ENCODE data around the gene PTCH2. TPM values are rescaled to one million over a fixed set of nuclear protein-coding genes. Genes with fewer than 3 reads are reported as not detected.

Gene PTCH2
- total RNA-seq, 4 donors from 2014 or later = 1.2 to 2.4 (median 1.5) TPM

- peak overlapping the region; percentile 35 for H3K27ac ChIP-seq
- H3K27me3 ChIP-seq = no peaks in the 10 kb centered on the region
- 77% methylated on average over 9 of the region's 9 CpGs for whole genome bisulfite sequencing
- no peaks in the 10 kb centered on the region for H3K36me3 ChIP-seq
- peaks cover 13% of the 10 kb centered on the region for H3K4me1 ChIP-seq
- TF ChIP-seq, protein P1, sequence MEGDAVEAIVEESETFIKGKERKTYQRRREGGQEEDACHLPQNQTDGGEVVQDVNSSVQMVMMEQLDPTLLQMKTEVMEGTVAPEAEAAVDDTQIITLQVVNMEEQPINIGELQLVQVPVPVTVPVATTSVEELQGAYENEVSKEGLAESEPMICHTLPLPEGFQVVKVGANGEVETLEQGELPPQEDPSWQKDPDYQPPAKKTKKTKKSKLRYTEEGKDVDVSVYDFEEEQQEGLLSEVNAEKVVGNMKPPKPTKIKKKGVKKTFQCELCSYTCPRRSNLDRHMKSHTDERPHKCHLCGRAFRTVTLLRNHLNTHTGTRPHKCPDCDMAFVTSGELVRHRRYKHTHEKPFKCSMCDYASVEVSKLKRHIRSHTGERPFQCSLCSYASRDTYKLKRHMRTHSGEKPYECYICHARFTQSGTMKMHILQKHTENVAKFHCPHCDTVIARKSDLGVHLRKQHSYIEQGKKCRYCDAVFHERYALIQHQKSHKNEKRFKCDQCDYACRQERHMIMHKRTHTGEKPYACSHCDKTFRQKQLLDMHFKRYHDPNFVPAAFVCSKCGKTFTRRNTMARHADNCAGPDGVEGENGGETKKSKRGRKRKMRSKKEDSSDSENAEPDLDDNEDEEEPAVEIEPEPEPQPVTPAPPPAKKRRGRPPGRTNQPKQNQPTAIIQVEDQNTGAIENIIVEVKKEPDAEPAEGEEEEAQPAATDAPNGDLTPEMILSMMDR (IDR thresholded peaks at IDR 0.05) = no peak
- no peak for TF ChIP-seq EP300 (IDR thresholded peaks at IDR 0.05)
- no peak for TF ChIP-seq POLR2AphosphoS5 (IDR thresholded peaks at IDR 0.05)
- no peak for TF ChIP-seq POLR2A (IDR thresholded peaks at IDR 0.05)
- peak; percentile 22 to 55 for DNase-seq (ENCODE audit: low spot score in 2 of 2)
- no peaks in the 10 kb centered on the region for H3K9me3 ChIP-seq
- no peak overlapping the region for H3K4me3 ChIP-seq
These were observed 50.1 kb downstream of the PTCH2 start for GRCh38 chr1:44792736-44793502.

GRCh38 chr1:44790968-44791801 lies 51.9 kb downstream of the PTCH2 start:
- no peaks in the 10 kb centered on the region for H3K9me3 ChIP-seq
- no peak overlapping the region for H3K4me3 ChIP-seq
- H3K27ac ChIP-seq = no peak overlapping the region
- DNase-seq (ENCODE audit: low spot score in 2 of 2) = no peak
- H3K36me3 ChIP-seq = no peaks in the 10 kb centered on the region
- TF ChIP-seq EP300 (IDR thresholded peaks at IDR 0.05) = no peak
- TF ChIP-seq, protein P1 (IDR thresholded peaks at IDR 0.05) = no peak
- H3K4me1 ChIP-seq = peaks cover 20% of the 10 kb centered on the region
- 69% methylated on average over 7 of the region's 7 CpGs for WGBS
- no peaks in the 10 kb centered on the region for H3K27me3 ChIP-seq

DNA sequence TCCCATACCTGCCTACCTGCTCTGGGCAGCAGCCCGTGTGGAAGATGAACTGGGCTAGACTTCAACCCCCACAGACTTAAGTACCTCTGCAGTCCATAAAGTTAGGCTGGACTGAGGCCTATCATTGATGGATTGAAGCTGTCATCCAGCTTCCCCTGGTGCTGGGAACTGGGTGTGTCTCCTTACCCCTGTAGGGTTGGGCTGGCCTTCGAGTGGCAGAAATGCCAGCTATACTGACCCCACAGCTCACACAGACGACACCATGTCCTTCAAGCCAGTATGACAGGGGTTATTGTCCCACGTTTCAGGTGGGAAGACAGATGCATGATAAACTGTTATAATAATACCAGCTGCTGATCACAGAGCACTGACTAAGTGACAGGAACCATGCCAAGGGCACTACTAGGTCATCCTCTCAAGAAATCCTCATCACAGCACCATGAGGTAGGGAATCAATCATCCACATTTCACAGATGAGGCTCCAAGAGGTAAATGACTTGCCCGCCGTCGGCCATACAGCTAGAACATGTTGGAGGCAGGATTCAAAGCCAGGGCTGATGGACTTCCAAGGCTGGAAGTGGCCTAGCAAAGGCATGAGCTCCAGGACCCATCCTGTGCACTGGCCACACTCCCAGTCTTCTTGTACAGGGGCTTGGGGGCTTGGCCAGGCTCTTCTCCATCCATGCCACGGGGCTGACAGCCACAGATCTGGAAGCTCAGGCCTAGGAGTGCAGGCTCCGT lies 54.8 kb downstream of the PTCH2 start, which contains the start of gene BEST4:
Gene BEST4, minus strand, starts transcription at position 51 of the 741 bp plus-strand sequence. CDS start 465 bp downstream, outside the sequence.
- DNase-seq (ENCODE audit: low spot score in 2 of 2) = no peak
- TF ChIP-seq EP300 (IDR thresholded peaks at IDR 0.05) (no peak), POLR2AphosphoS5 (IDR thresholded peaks at IDR 0.05) (no peak), POLR2A (IDR thresholded peaks at IDR 0.05) (no peak)
- TF ChIP-seq, protein P1 (IDR thresholded peaks at IDR 0.05) = no peak
- H3K36me3 ChIP-seq = no peaks in the 10 kb centered on the region
- peaks cover 43% of the 10 kb centered on the region for H3K4me1 ChIP-seq
- WGBS = 87% methylated on average over 4 of the region's 9 CpGs
- H3K4me3 ChIP-seq = no peak within 1 kb of the TSS
- no peaks in the 10 kb centered on the region for H3K27me3 ChIP-seq
- no peak within 1 kb of the TSS for H3K27ac ChIP-seq
- H3K9me3 ChIP-seq = no peaks in the 10 kb centered on the region

DNA sequence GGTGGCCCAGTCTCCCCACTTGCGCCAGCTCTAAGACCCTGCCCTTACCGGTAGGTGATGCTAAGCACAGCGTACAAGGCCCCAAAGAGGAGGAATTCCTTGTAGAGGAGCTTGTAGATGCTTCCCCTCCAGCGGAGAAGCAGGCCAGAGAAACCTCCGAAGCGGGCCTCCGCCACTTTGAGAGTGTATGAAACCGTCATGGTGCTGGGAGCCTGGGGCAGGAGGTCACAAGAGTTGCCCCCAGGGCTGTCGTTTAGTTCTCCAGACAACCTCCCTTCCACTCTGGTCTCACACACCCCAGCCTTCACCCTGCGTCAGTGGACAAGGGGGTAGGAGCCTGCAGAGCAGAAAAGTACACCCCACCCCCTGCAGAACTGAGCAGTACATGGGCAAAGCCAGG lies 55.5 kb downstream of the PTCH2 start:
- TF ChIP-seq POLR2AphosphoS5 (IDR thresholded peaks at IDR 0.05) (no peak), EP300 (IDR thresholded peaks at IDR 0.05) (no peak), POLR2A (IDR thresholded peaks at IDR 0.05) (no peak)
- TF ChIP-seq, protein P1 (IDR thresholded peaks at IDR 0.05) = no peak
- H3K27me3 ChIP-seq = no peaks in the 10 kb centered on the region
- H3K4me3 ChIP-seq = no peak overlapping the region
- H3K4me1 ChIP-seq = peaks cover 37% of the 10 kb centered on the region
- no peaks in the 10 kb centered on the region for H3K36me3 ChIP-seq
- DNase-seq (ENCODE audit: low spot score in 2 of 2) = no peak
- 95% methylated on average over 7 of the region's 10 CpGs for WGBS
- H3K9me3 ChIP-seq = no peaks in the 10 kb centered on the region
- H3K27ac ChIP-seq = no peak overlapping the region
